ENCODE measurements around the gene CDH22.

Gene CDH22

GRCh38 chr20:46211331-46211722, 97.0 kb downstream of the CDH22 start:
- TF ChIP-seq POLR2AphosphoS5 (IDR thresholded peaks at IDR 0.05; ENCODE audit: low read depth, low read length) (no peak), REST (IDR thresholded peaks at IDR 0.05; ENCODE audit: insufficient read depth in 1 of 2, low read depth in 2 of 2, low read length in 2 of 2) (no peak), FOXP2 (optimal IDR thresholded peaks at IDR 0.05; ENCODE audit: borderline replicate concordance, extremely low read depth, extremely low read length, insufficient read depth) (no peak), SIN3A (IDR thresholded peaks at IDR 0.05; ENCODE audit: borderline replicate concordance, insufficient read depth, low read length) (no peak), TAF1 (IDR thresholded peaks at IDR 0.05; ENCODE audit: borderline replicate concordance, insufficient read depth, low read length) (no peak)

GRCh38 chr20:46210672-46211330, 97.5 kb downstream of the CDH22 start:
- TF ChIP-seq TAF1 (IDR thresholded peaks at IDR 0.05; ENCODE audit: borderline replicate concordance, insufficient read depth, low read length), result no peak
- no peak for TF ChIP-seq FOXP2 (optimal IDR thresholded peaks at IDR 0.05; ENCODE audit: borderline replicate concordance, extremely low read depth, extremely low read length, insufficient read depth)
- no peak for TF ChIP-seq REST (IDR thresholded peaks at IDR 0.05; ENCODE audit: insufficient read depth in 1 of 2, low read depth in 2 of 2, low read length in 2 of 2)
- TF ChIP-seq SIN3A (IDR thresholded peaks at IDR 0.05; ENCODE audit: borderline replicate concordance, insufficient read depth, low read length), result no peak
- TF ChIP-seq POLR2AphosphoS5 (IDR thresholded peaks at IDR 0.05; ENCODE audit: low read depth, low read length), result no peak

- TF ChIP-seq POLR2AphosphoS5 (IDR thresholded peaks at IDR 0.05; ENCODE audit: low read depth, low read length) (no peak), FOXP2 (optimal IDR thresholded peaks at IDR 0.05; ENCODE audit: borderline replicate concordance, extremely low read depth, extremely low read length, insufficient read depth) (no peak), REST (IDR thresholded peaks at IDR 0.05; ENCODE audit: insufficient read depth in 1 of 2, low read depth in 2 of 2, low read length in 2 of 2) (no peak), SIN3A (IDR thresholded peaks at IDR 0.05; ENCODE audit: borderline replicate concordance, insufficient read depth, low read length) (no peak), TAF1 (IDR thresholded peaks at IDR 0.05; ENCODE audit: borderline replicate concordance, insufficient read depth, low read length) (no peak)
Observed at GRCh38 chr20:46209930-46210671, 98.2 kb downstream of the CDH22 start.

GRCh38 chr20:46207793-46208192, 100.5 kb downstream of the CDH22 start:
- TF ChIP-seq TAF1 (IDR thresholded peaks at IDR 0.05; ENCODE audit: borderline replicate concordance, insufficient read depth, low read length) (no peak), FOXP2 (optimal IDR thresholded peaks at IDR 0.05; ENCODE audit: borderline replicate concordance, extremely low read depth, extremely low read length, insufficient read depth) (no peak), SIN3A (IDR thresholded peaks at IDR 0.05; ENCODE audit: borderline replicate concordance, insufficient read depth, low read length) (no peak), POLR2AphosphoS5 (IDR thresholded peaks at IDR 0.05; ENCODE audit: low read depth, low read length) (no peak), REST (IDR thresholded peaks at IDR 0.05; ENCODE audit: insufficient read depth in 1 of 2, low read depth in 2 of 2, low read length in 2 of 2) (no peak)
